Panc1 (cell line): ENCODE data around the gene USP6NL. TPM values are rescaled to one million over a fixed set of nuclear protein-coding genes. Genes with fewer than 3 reads are reported as not detected.

ENCODE experiments used
- ATAC-seq: fragments of 200-7000 bp; cut with Tn5 transposase; 2 replicates; pipeline ENCODE4 v1.9.1; 2020; ENCODE audit warnings: mild to moderate bottlenecking, moderate library complexity
- BruUV-seq: library from RNA; stranded (reverse); fragments of 400-500 nt; replicated peaks from 2 replicates; lab custom pipeline; 2021; lab: Mats Ljungman, UMichigan
- CTCF ChIA-PET: fragments of 300-600 bp; sonication (Branson Sonifier 250); formaldehyde crosslinking; loops from one replicate; lab custom pipeline; 2022; ENCODE audit warnings: antibody characterized with exemption; lab: Charles Lee
- POLR2A ChIA-PET: fragments of 300-600 bp; sonication (Branson Sonifier 250); formaldehyde crosslinking; loops from one replicate; lab custom pipeline; 2022; ENCODE audit warnings: antibody characterized with exemption; lab: Charles Lee
- DNase-seq: peaks from one replicate; pipeline ENCODE4 v3.0.0-alpha.2; 2010; ENCODE audit warnings: low read depth, low spot score
- H3K27ac ChIP-seq: 2 replicates; pipeline ENCODE4 v1.5.1; 2011; ENCODE audit warnings: mild to moderate bottlenecking, low read length, inconsistent platforms
- H3K27me3 ChIP-seq: fragments of 200-500 bp; sonication (Bioruptor generic); 2 replicates; pipeline ENCODE4 v1.6.0; 2014; ENCODE audit warnings: low read length, inconsistent platforms; ENCODE audit not compliant: control insufficient read depth, insufficient read depth
- H3K36me3 ChIP-seq: fragments of 200-500 bp; sonication (Bioruptor generic); 2 replicates; pipeline ENCODE4 v1.5.1; 2014; ENCODE audit warnings: inconsistent platforms, mild to moderate bottlenecking, low read length, moderate library complexity; ENCODE audit not compliant: control insufficient read depth, insufficient read depth
- H3K4me1 ChIP-seq: 2 replicates; pipeline ENCODE4 v1.5.1; 2011; ENCODE audit warnings: inconsistent platforms, mild to moderate bottlenecking, low read length, moderate library complexity; ENCODE audit not compliant: control insufficient read depth, insufficient read depth
- H3K4me3 ChIP-seq, 2 experiments: 2 replicates each; pipeline ENCODE4 v1.5.1; 2011 to 2012; ENCODE audit warnings: low read depth in 2 of 2, low read length in 2 of 2, mild to moderate bottlenecking in 2 of 2, inconsistent platforms in 1 of 2, moderate library complexity in 1 of 2
- H3K9me3 ChIP-seq: fragments of 200-500 bp; sonication (Bioruptor generic); 2 replicates; pipeline ENCODE4 v1.5.1; 2014; ENCODE audit warnings: low read depth, mild to moderate bottlenecking, inconsistent platforms, low read length, moderate library complexity; ENCODE audit not compliant: control insufficient read depth, insufficient read depth
- POLR2AphosphoS5 ChIP-seq: IDR thresholded peaks from 2 replicates; pipeline ENCODE4 v1.6.1; 2012; ENCODE audit warnings: mild to moderate bottlenecking, low read depth, low read length, moderate library complexity
- SIN3A ChIP-seq: IDR thresholded peaks from 2 replicates; pipeline ENCODE4 v1.6.1; 2012; ENCODE audit warnings: low read depth, mild to moderate bottlenecking, low read length, moderate library complexity, borderline replicate concordance; ENCODE audit not compliant: insufficient read depth
- TCF7L2 ChIP-seq: IDR thresholded peaks from 2 replicates; pipeline ENCODE4 v1.6.1; 2011; ENCODE audit warnings: mild to moderate bottlenecking, low read depth, low read length, inconsistent platforms
- in situ Hi-C: cut with HindIII; loops from 2 replicates; pipeline ENCODE4 v1.10.0; 2016; ENCODE audit warnings: low sequenced_read_pairs, low pct_unique_long_range_greater_than_20kb
- intact Hi-C: fragments of 100-400 bp; cut with micrococcal nuclease; formaldehyde crosslinking; loops from one replicate; pipeline ENCODE4 v1.10.0; 2022; ENCODE audit not compliant: unreplicated experiment
- total RNA-seq: library from RNA; stranded (reverse); gene quantifications from one replicate; pipeline ENCODE4 v1.2.1, GENCODE V29; 2021; ENCODE audit not compliant: unreplicated experiment
- TF ChIP-seq, protein P1 (sequence below): fragments of 450-650 bp; IDR thresholded peaks from 2 replicates; pipeline ENCODE4 v1.5.1; 2017; ENCODE audit warnings: mild to moderate bottlenecking
- TF ChIP-seq, protein P2 (sequence below), 2 experiments: IDR thresholded peaks; 2 replicates each; pipeline ENCODE4 v1.6.1; 2011 to 2012; ENCODE audit warnings: low read depth in 2 of 2, control low read depth in 1 of 2, low read length in 1 of 2, mild to moderate bottlenecking in 1 of 2, moderate library complexity in 1 of 2; ENCODE audit not compliant: insufficient read depth in 1 of 2

Gene USP6NL
- total RNA-seq, 1 experiment from 2014 or later: 13.9 TPM

DNA sequence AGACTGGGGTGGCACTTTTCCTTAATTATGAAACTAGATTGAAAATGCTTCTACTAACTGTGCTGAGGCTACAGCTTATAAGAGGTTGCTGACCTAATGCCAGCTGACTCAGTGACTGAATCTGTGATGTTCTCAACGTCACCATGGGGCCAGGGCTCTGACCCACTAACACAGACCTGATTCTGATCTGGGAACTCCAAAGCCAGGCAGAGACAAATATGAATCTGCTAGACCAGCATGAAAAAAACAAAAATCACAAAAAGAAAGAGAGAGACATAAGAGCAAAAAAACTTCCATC, 16.1 kb downstream of the USP6NL start:
- H3K4me3 ChIP-seq: no peak overlapping the region
- no peaks in the 10 kb centered on the region for H3K36me3 ChIP-seq
- in situ Hi-C loops (no loop called here), intact Hi-C loops (no loop called here)
- H3K9me3 ChIP-seq: no peaks in the 10 kb centered on the region
- TF ChIP-seq, protein P1, sequence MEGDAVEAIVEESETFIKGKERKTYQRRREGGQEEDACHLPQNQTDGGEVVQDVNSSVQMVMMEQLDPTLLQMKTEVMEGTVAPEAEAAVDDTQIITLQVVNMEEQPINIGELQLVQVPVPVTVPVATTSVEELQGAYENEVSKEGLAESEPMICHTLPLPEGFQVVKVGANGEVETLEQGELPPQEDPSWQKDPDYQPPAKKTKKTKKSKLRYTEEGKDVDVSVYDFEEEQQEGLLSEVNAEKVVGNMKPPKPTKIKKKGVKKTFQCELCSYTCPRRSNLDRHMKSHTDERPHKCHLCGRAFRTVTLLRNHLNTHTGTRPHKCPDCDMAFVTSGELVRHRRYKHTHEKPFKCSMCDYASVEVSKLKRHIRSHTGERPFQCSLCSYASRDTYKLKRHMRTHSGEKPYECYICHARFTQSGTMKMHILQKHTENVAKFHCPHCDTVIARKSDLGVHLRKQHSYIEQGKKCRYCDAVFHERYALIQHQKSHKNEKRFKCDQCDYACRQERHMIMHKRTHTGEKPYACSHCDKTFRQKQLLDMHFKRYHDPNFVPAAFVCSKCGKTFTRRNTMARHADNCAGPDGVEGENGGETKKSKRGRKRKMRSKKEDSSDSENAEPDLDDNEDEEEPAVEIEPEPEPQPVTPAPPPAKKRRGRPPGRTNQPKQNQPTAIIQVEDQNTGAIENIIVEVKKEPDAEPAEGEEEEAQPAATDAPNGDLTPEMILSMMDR: no peak
- TF ChIP-seq SIN3A (no peak), TCF7L2 (no peak)
- POLR2A ChIA-PET: no interaction called here
- no peaks in the 10 kb centered on the region for H3K27me3 ChIP-seq
- DNase-seq (no peak), ATAC-seq (no peak)
- CTCF ChIA-PET: no interaction called here
- H3K27ac ChIP-seq: no peak overlapping the region
- no TSS peak for BruUV-seq
- no peaks in the 10 kb centered on the region for H3K4me1 ChIP-seq

DNA sequence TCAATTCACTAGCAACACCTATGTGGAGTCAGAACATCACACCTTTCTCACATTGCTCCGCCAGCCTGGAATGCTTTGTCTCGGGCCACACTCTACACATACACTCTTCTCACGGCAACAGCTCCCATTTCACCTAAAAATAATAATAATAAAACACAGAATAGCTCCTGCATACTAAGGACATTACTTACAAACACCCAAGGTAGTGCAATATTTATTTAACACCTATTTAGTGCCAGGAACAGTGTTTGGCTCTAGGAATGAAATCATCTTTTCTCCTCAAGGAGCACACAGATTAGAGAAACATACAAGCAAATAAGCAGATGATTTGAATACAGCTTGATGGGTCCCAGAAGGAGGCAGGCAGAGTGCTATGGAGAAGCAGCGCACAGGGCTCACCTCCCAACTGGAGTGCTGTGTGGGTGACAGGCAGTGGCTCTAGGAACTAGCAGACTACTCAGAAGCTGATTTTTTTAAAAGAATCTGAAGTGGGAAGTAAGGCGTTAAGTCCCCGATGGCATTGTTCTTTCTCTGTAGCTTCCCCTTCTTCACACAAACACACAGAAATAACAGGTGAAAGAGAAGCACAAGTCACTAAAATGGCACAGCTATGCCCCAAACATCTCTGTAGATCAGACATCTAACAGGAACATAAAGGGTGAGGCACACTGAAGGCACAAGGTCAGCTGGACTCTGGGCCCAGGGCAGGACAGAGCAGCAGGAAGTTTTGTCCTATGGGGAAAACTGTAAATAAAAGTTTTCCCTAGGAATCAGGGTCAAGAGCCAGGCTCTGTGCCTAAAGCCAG, 16.7 kb downstream of the USP6NL start:
- in situ Hi-C loops: no loop called here
- DNase-seq: no peak

More for the DNA sequence above, 16.7 kb downstream of the USP6NL start:
- Histone ChIP-seq H3K27ac (no peak overlapping the region), H3K4me3 (no peak overlapping the region), H3K9me3 (no peaks in the 10 kb centered on the region), H3K4me1 (no peaks in the 10 kb centered on the region), H3K36me3 (no peaks in the 10 kb centered on the region), H3K27me3 (no peaks in the 10 kb centered on the region)
- no TSS peak for BruUV-seq
- ATAC-seq: no peak
- TF ChIP-seq, protein P2, sequence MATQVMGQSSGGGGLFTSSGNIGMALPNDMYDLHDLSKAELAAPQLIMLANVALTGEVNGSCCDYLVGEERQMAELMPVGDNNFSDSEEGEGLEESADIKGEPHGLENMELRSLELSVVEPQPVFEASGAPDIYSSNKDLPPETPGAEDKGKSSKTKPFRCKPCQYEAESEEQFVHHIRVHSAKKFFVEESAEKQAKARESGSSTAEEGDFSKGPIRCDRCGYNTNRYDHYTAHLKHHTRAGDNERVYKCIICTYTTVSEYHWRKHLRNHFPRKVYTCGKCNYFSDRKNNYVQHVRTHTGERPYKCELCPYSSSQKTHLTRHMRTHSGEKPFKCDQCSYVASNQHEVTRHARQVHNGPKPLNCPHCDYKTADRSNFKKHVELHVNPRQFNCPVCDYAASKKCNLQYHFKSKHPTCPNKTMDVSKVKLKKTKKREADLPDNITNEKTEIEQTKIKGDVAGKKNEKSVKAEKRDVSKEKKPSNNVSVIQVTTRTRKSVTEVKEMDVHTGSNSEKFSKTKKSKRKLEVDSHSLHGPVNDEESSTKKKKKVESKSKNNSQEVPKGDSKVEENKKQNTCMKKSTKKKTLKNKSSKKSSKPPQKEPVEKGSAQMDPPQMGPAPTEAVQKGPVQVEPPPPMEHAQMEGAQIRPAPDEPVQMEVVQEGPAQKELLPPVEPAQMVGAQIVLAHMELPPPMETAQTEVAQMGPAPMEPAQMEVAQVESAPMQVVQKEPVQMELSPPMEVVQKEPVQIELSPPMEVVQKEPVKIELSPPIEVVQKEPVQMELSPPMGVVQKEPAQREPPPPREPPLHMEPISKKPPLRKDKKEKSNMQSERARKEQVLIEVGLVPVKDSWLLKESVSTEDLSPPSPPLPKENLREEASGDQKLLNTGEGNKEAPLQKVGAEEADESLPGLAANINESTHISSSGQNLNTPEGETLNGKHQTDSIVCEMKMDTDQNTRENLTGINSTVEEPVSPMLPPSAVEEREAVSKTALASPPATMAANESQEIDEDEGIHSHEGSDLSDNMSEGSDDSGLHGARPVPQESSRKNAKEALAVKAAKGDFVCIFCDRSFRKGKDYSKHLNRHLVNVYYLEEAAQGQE (IDR thresholded peaks at IDR 0.05; ENCODE audit: insufficient read depth in 1 of 2, low read depth in 2 of 2, low read length in 1 of 2): no peak
- TF ChIP-seq TCF7L2 (no peak), SIN3A (no peak), POLR2AphosphoS5 (no peak)
- TF ChIP-seq, protein P1: no peak
- CTCF ChIA-PET: interaction anchor here (0.6 kb wide), 1 partner anchor 50 kb away, joined by 3 read pairs; no protein-coding TSS in a partner anchor
- intact Hi-C loops: no loop called here
- POLR2A ChIA-PET: no interaction called here
